ENCODE results near the gene BSN. TPM values are rescaled to one million over a fixed set of nuclear protein-coding genes. Genes with fewer than 3 reads are reported as not detected.
A peak's percentile ranks its signal among the peaks of the same experiment; 100 is the strongest.

BSN gene
- total RNA-seq, 1 donor from 2014 or later = 0.09 TPM

DNA sequence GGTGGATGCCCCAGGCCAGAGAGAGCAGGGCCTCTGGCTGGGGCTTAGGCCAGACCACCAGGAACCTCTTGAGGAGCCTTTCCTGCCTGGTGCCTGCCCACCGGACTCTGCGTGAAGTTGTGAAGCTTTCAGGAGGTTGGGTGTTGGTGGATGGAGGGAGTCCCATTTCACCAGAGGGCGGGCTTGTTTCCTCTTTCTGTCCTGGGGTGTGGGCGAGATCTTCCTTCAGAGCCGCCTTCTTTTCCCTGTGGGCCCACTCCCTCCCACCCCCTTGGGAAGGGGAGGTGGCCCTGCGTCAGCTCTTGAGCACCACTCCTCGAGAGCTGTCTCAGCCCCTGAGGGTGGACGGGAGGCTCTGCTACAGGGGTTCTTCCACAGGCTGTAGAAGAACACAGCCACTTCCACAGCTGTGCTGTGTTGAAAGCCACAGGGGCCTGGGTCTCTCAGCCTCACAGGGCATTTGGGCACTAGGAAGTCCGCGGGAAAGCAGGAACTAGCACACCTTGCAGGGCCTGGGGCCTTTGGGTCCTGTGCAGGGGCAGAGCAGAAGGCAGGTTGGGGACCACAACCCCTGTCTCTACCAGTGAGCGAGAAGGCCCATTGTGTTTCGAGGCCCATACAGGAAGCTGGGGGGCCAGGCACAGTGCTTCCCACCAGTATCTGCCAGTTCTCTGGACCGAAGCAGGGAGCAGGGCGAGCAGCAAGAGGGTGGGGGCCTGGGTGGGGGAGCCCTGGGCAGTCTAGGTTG, 163.1 kb downstream of the BSN start:
- Mint-ChIP-seq H3K27me3 (no peaks in the 10 kb centered on the region), H3K4me1 (peaks cover 24% of the 10 kb centered on the region), H3K4me3 (peak overlapping the region; percentile 23), H3K9me3 (no peaks in the 10 kb centered on the region), H3K36me3 (ENCODE audit: low read depth) (peaks cover 16% of the 10 kb centered on the region), H3K27ac (no peak overlapping the region)
- intact Hi-C loops (cut with micrococcal nuclease) = no loop called here
- no peak for DNase-seq

DNA sequence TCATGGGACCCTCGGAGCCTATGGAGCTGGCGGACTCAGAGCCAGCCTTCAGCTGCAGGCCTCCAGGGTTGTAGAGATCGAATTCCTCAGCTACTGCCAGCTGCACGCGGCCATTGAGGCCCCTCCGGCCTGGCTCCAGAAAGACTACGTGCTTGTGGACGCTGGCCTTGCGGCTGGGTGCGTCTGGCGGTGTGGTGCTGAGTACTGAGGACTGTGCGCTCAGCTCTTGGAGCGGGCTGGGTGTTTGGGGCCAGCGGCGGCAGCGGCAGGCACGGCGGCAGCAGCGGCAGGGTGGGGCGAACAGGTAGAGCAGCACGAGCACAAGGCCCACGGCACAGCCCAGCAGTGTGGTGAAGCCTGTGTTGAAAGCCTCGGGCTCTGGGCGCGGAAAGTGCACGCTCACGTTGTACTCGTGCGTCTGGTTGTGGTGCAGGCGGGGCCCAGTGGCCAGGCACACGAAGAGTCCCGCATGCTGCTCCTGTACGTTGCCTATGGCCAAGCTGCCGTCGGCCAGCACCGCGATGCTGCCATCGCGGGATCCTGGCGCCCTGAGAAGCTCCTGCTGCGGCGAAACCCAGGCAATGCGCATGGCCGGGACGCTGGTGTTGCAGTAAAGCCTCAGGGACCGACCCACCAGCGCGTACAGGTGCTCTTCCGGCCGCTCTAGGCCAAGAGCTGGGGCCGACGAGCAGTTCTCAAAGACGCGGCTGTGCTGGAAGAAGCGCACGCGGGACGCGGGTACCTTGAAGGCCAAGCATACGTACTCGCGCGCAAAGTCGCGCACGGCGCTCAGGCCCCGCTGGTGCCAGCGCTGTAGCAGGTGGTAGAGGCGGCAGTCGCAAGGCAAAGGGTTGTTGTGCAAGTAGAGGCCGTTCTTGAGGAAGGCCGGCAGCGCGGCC, 163.9 kb downstream of the BSN start:
- Mint-ChIP-seq H3K9me3 (no peaks in the 10 kb centered on the region), H3K4me3 (peak overlapping the region; percentile 86), H3K27ac (no peak overlapping the region), H3K4me1 (peaks cover 25% of the 10 kb centered on the region), H3K36me3 (ENCODE audit: low read depth) (peaks cover 22% of the 10 kb centered on the region), H3K27me3 (no peaks in the 10 kb centered on the region)
- intact Hi-C loops (cut with micrococcal nuclease) = no loop called here
- peak; percentile 61 for DNase-seq

DNA sequence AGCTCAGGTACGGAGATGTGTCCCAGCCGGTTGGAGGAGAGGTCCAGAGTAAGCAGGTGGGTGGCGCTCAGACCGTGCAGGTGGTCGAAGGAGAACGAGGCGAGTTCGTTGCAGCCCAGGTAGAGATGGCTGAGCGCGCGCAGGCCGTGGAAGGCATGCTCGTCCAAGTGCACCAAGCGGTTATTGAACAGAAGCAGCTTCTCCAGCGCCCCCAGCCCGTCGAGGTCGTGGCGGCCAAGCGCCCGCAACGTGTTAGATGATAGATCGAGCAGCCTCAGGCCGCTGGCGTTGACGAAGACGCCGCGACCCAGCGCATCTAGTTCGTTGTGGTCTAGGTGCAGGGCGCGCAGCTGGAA, 164.6 kb downstream of the BSN start:
- H3K9me3 Mint-ChIP-seq = no peaks in the 10 kb centered on the region
- intact Hi-C loops (cut with micrococcal nuclease) = no loop called here
- peak overlapping the region; percentile 86 for H3K4me3 Mint-ChIP-seq
- peaks cover 25% of the 10 kb centered on the region for H3K4me1 Mint-ChIP-seq
- peaks cover 24% of the 10 kb centered on the region for H3K36me3 Mint-ChIP-seq (ENCODE audit: low read depth)
- no peaks in the 10 kb centered on the region for H3K27me3 Mint-ChIP-seq
- H3K27ac Mint-ChIP-seq = peak overlapping the region; percentile 48
- DNase-seq = no peak

DNA sequence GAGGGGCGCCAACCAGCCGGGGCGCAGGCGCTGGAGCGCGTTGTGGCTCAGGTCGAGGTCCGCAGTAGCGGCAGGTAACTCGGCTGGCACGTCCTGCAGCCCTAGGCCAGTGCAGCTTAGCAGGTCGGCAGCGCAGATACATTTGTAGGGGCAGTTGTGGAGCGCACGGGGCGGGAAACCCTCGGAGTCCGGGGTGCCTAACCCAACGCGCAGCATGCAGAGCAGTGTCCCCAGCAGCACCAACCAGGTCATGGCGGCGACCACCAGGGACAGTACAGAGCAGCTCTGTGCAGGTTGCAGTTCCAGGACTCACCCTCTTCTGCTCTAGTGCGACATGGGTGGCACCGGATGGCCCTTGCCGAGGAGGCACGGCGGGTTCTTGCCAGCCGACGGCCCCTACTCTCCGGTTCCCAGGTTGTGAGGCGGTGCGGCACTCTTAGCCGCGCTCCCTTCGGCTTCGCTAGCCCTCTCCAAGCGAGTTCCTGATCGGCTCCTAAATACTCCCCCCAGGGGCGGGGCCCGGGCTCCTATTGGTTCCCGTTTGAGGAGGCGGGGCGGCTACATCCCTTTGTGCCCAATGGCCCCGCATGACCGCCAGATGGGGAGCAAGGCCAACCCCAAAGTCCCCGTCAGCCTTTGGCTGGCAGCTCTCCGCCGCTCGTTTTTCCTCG, 165.1 kb downstream of the BSN start, which contains the start of gene AMIGO3:
Gene AMIGO3 (minus strand): TSS at position 471 of the 671 bp plus-strand sequence. CDS start 219 bp downstream, at position 252.
- intact Hi-C loops (cut with micrococcal nuclease) = no loop called here
- peak; percentile 98 for DNase-seq
- H3K36me3 Mint-ChIP-seq (ENCODE audit: low read depth) = peaks cover 24% of the 10 kb centered on the region
- peak within 1 kb of the TSS; percentile 48 for H3K27ac Mint-ChIP-seq
- no peaks in the 10 kb centered on the region for H3K9me3 Mint-ChIP-seq
- peaks cover 27% of the 10 kb centered on the region for H3K4me1 Mint-ChIP-seq
- H3K27me3 Mint-ChIP-seq = no peaks in the 10 kb centered on the region
- H3K4me3 Mint-ChIP-seq = peak within 1 kb of the TSS; percentile 86

Other genes with a start within 250 kb of the BSN start
- 94.0 and 96.9 TPM in 2 replicates for gene USP4, start 214.4 kb upstream of the BSN start, total RNA-seq
- 190 and 200 TPM in 2 replicates for gene GPX1, start 196.1 kb upstream of the BSN start, total RNA-seq
- 381 and 391 TPM in 2 replicates for gene RHOA, start 142.5 kb upstream of the BSN start, total RNA-seq
- gene TCTA, start 142.1 kb upstream of the BSN start, total RNA-seq = 18.7 and 21.2 TPM in 2 replicates
- 2.6 and 3.7 TPM in 2 replicates for gene AMT, start 132.0 kb upstream of the BSN start, total RNA-seq
- gene NICN1, start 125.2 kb upstream of the BSN start, total RNA-seq = 11.1 and 12.6 TPM in 2 replicates
- gene DAG1, start 84.2 kb upstream of the BSN start, total RNA-seq = 21.3 and 21.9 TPM in 2 replicates
- 111 and 117 TPM in 2 replicates for gene APEH, start 119.9 kb downstream of the BSN start, total RNA-seq
- gene MST1, start 135.0 kb downstream of the BSN start, total RNA-seq = 7.5 and 7.6 TPM in 2 replicates
- gene RNF123, start 135.1 kb downstream of the BSN start, total RNA-seq = 42.0 and 45.6 TPM in 2 replicates
- 0.21 TPM in 1 of 2 replicates, not detected in the other for gene AMIGO3, start 165.2 kb downstream of the BSN start, total RNA-seq
- 43.5 and 45.8 TPM in 2 replicates for gene GMPPB, start 169.5 kb downstream of the BSN start, total RNA-seq
- gene IP6K1, start 232.1 kb downstream of the BSN start, total RNA-seq = 39.6 and 42.2 TPM in 2 replicates
- not detected in 2 replicates for gene CDHR4, start 245.4 kb downstream of the BSN start, total RNA-seq
- gene INKA1, start 248.8 kb downstream of the BSN start, total RNA-seq = 1.1 and 1.4 TPM in 2 replicates